ENCODE data around the gene CEP72. TPM values are rescaled to one million over a fixed set of nuclear protein-coding genes. Genes with fewer than 3 reads are reported as not detected.
"Not testable (repeated sequence)": the region's sequence is repeated elsewhere in the genome, so short reads cannot be mapped to it uniquely, and the experiment has no call there.

CEP72 gene
- total RNA-seq, 4 donors from 2014 or later, result 3.3 to 6.6 (median 5.0) TPM

- WGBS, 2 donors, result 91 to 93% methylated on average over 33 to 34 of the region's 38 CpGs
- DNase-seq (ENCODE audit: low spot score in 2 of 2), result no peak
Observed at GRCh38 chr5:624118-624950, 12.2 kb downstream of the CEP72 start.

GRCh38 chr5:624951-625230 lies 12.8 kb downstream of the CEP72 start:
- Histone ChIP-seq H3K9me3 (no peaks in the 10 kb centered on the region), H3K27ac (no peak overlapping the region), H3K4me3 (no peak overlapping the region), H3K27me3 (no peaks in the 10 kb centered on the region), H3K36me3 (peaks cover 0 to 65% (median 0%) of the 10 kb centered on the region in 3 donors), H3K4me1 (no peaks in the 10 kb centered on the region)
- TF ChIP-seq EP300 (IDR thresholded peaks at IDR 0.05), result no peak
- no peak for TF ChIP-seq POLR2A (IDR thresholded peaks at IDR 0.05)
- no peak for TF ChIP-seq CTCF (IDR thresholded peaks at IDR 0.05)
- WGBS, 2 donors, result 87% methylated on average over 13 of the region's 13 CpGs
- DNase-seq (ENCODE audit: low spot score in 2 of 2), result no peak

More at GRCh38 chr5:624118-624950, 12.2 kb downstream of the CEP72 start:
- H3K27ac ChIP-seq, result no peak overlapping the region
- TF ChIP-seq POLR2A (IDR thresholded peaks at IDR 0.05), result no peak
- TF ChIP-seq EP300 (IDR thresholded peaks at IDR 0.05), result no peak
- no peak for TF ChIP-seq CTCF (IDR thresholded peaks at IDR 0.05)
- H3K4me3 ChIP-seq, result no peak overlapping the region
- H3K27me3 ChIP-seq, result no peaks in the 10 kb centered on the region
- H3K36me3 ChIP-seq, result peaks cover 0 to 71% (median 0%) of the 10 kb centered on the region in 3 donors
- no peaks in the 10 kb centered on the region for H3K9me3 ChIP-seq
- no peaks in the 10 kb centered on the region for H3K4me1 ChIP-seq

GRCh38 chr5:625516-625915 lies 13.4 kb downstream of the CEP72 start:
- H3K9me3 ChIP-seq, result no peaks in the 10 kb centered on the region
- no peaks in the 10 kb centered on the region for H3K27me3 ChIP-seq
- TF ChIP-seq CTCF (IDR thresholded peaks at IDR 0.05) (no peak), POLR2A (IDR thresholded peaks at IDR 0.05) (no peak), EP300 (IDR thresholded peaks at IDR 0.05) (no peak)
- no peak overlapping the region for H3K27ac ChIP-seq
- no peak for DNase-seq (ENCODE audit: low spot score in 2 of 2)
- no peak overlapping the region for H3K4me3 ChIP-seq
- H3K4me1 ChIP-seq, result no peaks in the 10 kb centered on the region
- peaks cover 0 to 59% (median 0%) of the 10 kb centered on the region in 3 donors for H3K36me3 ChIP-seq
- WGBS, 2 donors, result 94 to 98% methylated on average over 16 of the region's 16 CpGs

GRCh38 chr5:626850-627249 lies 14.7 kb downstream of the CEP72 start:
- 71% methylated on average over 3 of the region's 3 CpGs for WGBS, 2 donors
- Histone ChIP-seq H3K27me3 (no peaks in the 10 kb centered on the region), H3K4me1 (no peaks in the 10 kb centered on the region), H3K36me3 (peaks cover 0 to 46% (median 0%) of the 10 kb centered on the region in 3 donors), H3K4me3 (no peak overlapping the region), H3K9me3 (no peaks in the 10 kb centered on the region), H3K27ac (no peak overlapping the region)
- TF ChIP-seq CTCF (IDR thresholded peaks at IDR 0.05), result no peak
- TF ChIP-seq EP300 (IDR thresholded peaks at IDR 0.05), result no peak
- no peak for TF ChIP-seq POLR2A (IDR thresholded peaks at IDR 0.05)
- no peak for DNase-seq (ENCODE audit: low spot score in 2 of 2)

GRCh38 chr5:627840-628239 lies 15.7 kb downstream of the CEP72 start:
- no peak for TF ChIP-seq POLR2A (IDR thresholded peaks at IDR 0.05)
- no peak for TF ChIP-seq CTCF (IDR thresholded peaks at IDR 0.05)
- no peak for TF ChIP-seq EP300 (IDR thresholded peaks at IDR 0.05)
- H3K36me3 ChIP-seq, result peaks cover 0 to 38% (median 0%) of the 10 kb centered on the region in 3 donors
- DNase-seq (ENCODE audit: low spot score in 2 of 2), result no peak
- H3K27me3 ChIP-seq, result no peaks in the 10 kb centered on the region
- no peak overlapping the region for H3K4me3 ChIP-seq
- no peak overlapping the region for H3K27ac ChIP-seq
- WGBS, 2 donors, result 93 to 94% methylated on average over 24 of the region's 24 CpGs
- no peaks in the 10 kb centered on the region for H3K4me1 ChIP-seq
- H3K9me3 ChIP-seq, result no peaks in the 10 kb centered on the region

- not testable (repeated sequence) for H3K4me3 ChIP-seq; H3K4me1 ChIP-seq; DNase-seq (ENCODE audit: low spot score in 2 of 2); H3K9me3 ChIP-seq; H3K27ac ChIP-seq; H3K27me3 ChIP-seq
- peaks cover 0 to 32% (median 2%) of the 10 kb centered on the region in 3 donors for H3K36me3 ChIP-seq
- WGBS, 2 donors, result 73 to 92% methylated on average over 17 of the region's 21 CpGs
Observed at GRCh38 chr5:628351-629205, 16.4 kb downstream of the CEP72 start.
